ENCODE results near the gene AP3B1.

AP3B1 gene

GRCh38 chr5:78294248-78295034, at the start of gene AP3B1:
Gene AP3B1 (minus strand): TSS chr5:78294698. CDS start chr5:78294579, 119 bp downstream.
- FAIRE-seq = peak; percentile 95

GRCh38 chr5:78341440-78341839, 46.9 kb upstream of the AP3B1 start:
- FAIRE-seq = no peak

- no peak for FAIRE-seq
These were observed 45.3 kb upstream of the AP3B1 start for GRCh38 chr5:78339617-78340436.

- no peak for FAIRE-seq
These were observed 42.2 kb upstream of the AP3B1 start for GRCh38 chr5:78336698-78337097.

- FAIRE-seq = peak; percentile 89
These were observed 41.5 kb upstream of the AP3B1 start for GRCh38 chr5:78335976-78336375.

- FAIRE-seq = no peak
These were observed 40.3 kb upstream of the AP3B1 start for GRCh38 chr5:78334811-78335210.

GRCh38 chr5:78331523-78332080, 37.1 kb upstream of the AP3B1 start:
- FAIRE-seq = no peak

- no peak for FAIRE-seq
These were observed 34.2 kb upstream of the AP3B1 start for GRCh38 chr5:78328585-78329173.

GRCh38 chr5:78327761-78328510, 33.4 kb upstream of the AP3B1 start:
- FAIRE-seq = no peak

- FAIRE-seq = no peak
These were observed 32.4 kb upstream of the AP3B1 start for GRCh38 chr5:78326930-78327329.

GRCh38 chr5:78323241-78323640, 28.7 kb upstream of the AP3B1 start:
- FAIRE-seq = no peak

GRCh38 chr5:78320401-78320800, 25.9 kb upstream of the AP3B1 start:
- peak; percentile 88 for FAIRE-seq

- FAIRE-seq = no peak
These were observed 23.8 kb upstream of the AP3B1 start for GRCh38 chr5:78318337-78318736.

GRCh38 chr5:78317515-78317914, 23.0 kb upstream of the AP3B1 start:
- FAIRE-seq = no peak

GRCh38 chr5:78308703-78309102, 14.2 kb upstream of the AP3B1 start:
- FAIRE-seq = no peak

- no peak for FAIRE-seq
These were observed 6.1 kb upstream of the AP3B1 start for GRCh38 chr5:78300464-78301045.

GRCh38 chr5:78295035-78295961, 800 bp upstream of the AP3B1 start:
- FAIRE-seq = no peak

GRCh38 chr5:78293851-78294247, 649 bp downstream of the AP3B1 start:
- no peak for FAIRE-seq

- no peak for FAIRE-seq
These were observed 2.8 kb downstream of the AP3B1 start for GRCh38 chr5:78291687-78292086.

- FAIRE-seq = no peak
These were observed 4.6 kb downstream of the AP3B1 start for GRCh38 chr5:78289911-78290310.

GRCh38 chr5:78288246-78288645, 6.3 kb downstream of the AP3B1 start:
- no peak for FAIRE-seq

Data from endometrium (tissue), 2 donors.